GM21737 (cell line): ENCODE measurements around the gene S100A8.
"Not testable (repeated sequence)": the region's sequence is repeated elsewhere in the genome, so short reads cannot be mapped to it uniquely, and the experiment has no call there.

ENCODE experiments used
- ATAC-seq: cut with Tn5 transposase; IDR thresholded peaks from one replicate; pipeline ENCODE4 v1.9.1; 2021; ENCODE audit warnings: mild to moderate bottlenecking, moderate library complexity; ENCODE audit not compliant: unreplicated experiment

S100A8 gene

GRCh38 chr1:153390938-153391710 lies at the start of gene S100A8:
TSS of gene S100A8 (minus strand) at chr1:153391073. CDS start at chr1:153390535, 538 bp downstream.
- ATAC-seq: no peak

- ATAC-seq: no peak
Observed at GRCh38 chr1:153439273-153439672, 48.4 kb upstream of the S100A8 start.

- ATAC-seq: no peak
Observed at GRCh38 chr1:153438599-153438998, 47.7 kb upstream of the S100A8 start.

- no peak for ATAC-seq
Observed at GRCh38 chr1:153437236-153437635, 46.4 kb upstream of the S100A8 start.

- no peak for ATAC-seq
Observed at GRCh38 chr1:153434746-153435455, 44.0 kb upstream of the S100A8 start.

GRCh38 chr1:153432874-153433681 lies 42.2 kb upstream of the S100A8 start:
- no peak for ATAC-seq

GRCh38 chr1:153431928-153432327 lies 41.1 kb upstream of the S100A8 start:
- no peak for ATAC-seq

- ATAC-seq: no peak
Observed at GRCh38 chr1:153431427-153431826, 40.6 kb upstream of the S100A8 start.

- ATAC-seq: no peak
Observed at GRCh38 chr1:153431002-153431401, 40.1 kb upstream of the S100A8 start.

- ATAC-seq: no peak
Observed at GRCh38 chr1:153430561-153430960, 39.7 kb upstream of the S100A8 start.

- ATAC-seq: no peak
Observed at GRCh38 chr1:153430166-153430553, 39.3 kb upstream of the S100A8 start.

GRCh38 chr1:153429266-153430165 lies 38.6 kb upstream of the S100A8 start:
- no peak for ATAC-seq

- no peak for ATAC-seq
Observed at GRCh38 chr1:153428791-153429190, 37.9 kb upstream of the S100A8 start.

- no peak for ATAC-seq
Observed at GRCh38 chr1:153428073-153428638, 37.3 kb upstream of the S100A8 start.

- no peak for ATAC-seq
Observed at GRCh38 chr1:153426809-153427208, 35.9 kb upstream of the S100A8 start.

- no peak for ATAC-seq
Observed at GRCh38 chr1:153422450-153423068, 31.7 kb upstream of the S100A8 start.

GRCh38 chr1:153420306-153420705 lies 29.4 kb upstream of the S100A8 start:
- no peak for ATAC-seq

- ATAC-seq: not testable (repeated sequence)
Observed at GRCh38 chr1:153419436-153419793, 28.5 kb upstream of the S100A8 start.

GRCh38 chr1:153418758-153419435 lies 28.0 kb upstream of the S100A8 start:
- not testable (repeated sequence) for ATAC-seq
